ENCODE measurements around the gene ZNF90. TPM values are rescaled to one million over a fixed set of nuclear protein-coding genes. Genes with fewer than 3 reads are reported as not detected.

ZNF90 gene
- total and polyA plus RNA-seq, 2 of the 4 experiments (the other 2 are of a cell fraction), result 0.36 to 0.38 TPM

- Histone ChIP-seq H2AK9ac (replicated peaks; ENCODE audit: low read depth, low read length, poor library complexity) (no peak overlapping the region), H3K4me2 (ENCODE audit: low read depth, low read length) (no peak overlapping the region), H3K4me1 (ENCODE audit: control insufficient read depth, insufficient read depth, low read length) (no peaks in the 10 kb centered on the region), H3K27me3 (ENCODE audit: control insufficient read depth, insufficient read depth, low read length) (no peaks in the 10 kb centered on the region), H3K79me1 (ENCODE audit: low read depth in 1 of 2, low read length in 2 of 2) (no peaks in the 10 kb centered on the region), H3K9me1 (ENCODE audit: insufficient read depth, low read length) (no peaks in the 10 kb centered on the region), H3K23ac (ENCODE audit: low read depth, low read length) (no peak overlapping the region), H3K18ac (ENCODE audit: low read depth, low read length) (no peak overlapping the region), H2BK5ac (ENCODE audit: low read depth, low read length, poor library complexity, severe bottlenecking) (no peak overlapping the region), H3K4ac (ENCODE audit: low read depth, low read length) (no peak overlapping the region), H4K8ac (ENCODE audit: low read depth in 2 of 2, low read length in 2 of 2) (no peak overlapping the region), H2BK15ac (ENCODE audit: low read depth, low read length) (no peak overlapping the region), H3K9me3 (ENCODE audit: control insufficient read depth, insufficient read depth, low read length) (no peaks in the 10 kb centered on the region), H4K91ac (ENCODE audit: insufficient read depth, low read depth, low read length) (no peak overlapping the region), H2BK120ac (ENCODE audit: low read depth, low read length) (no peak overlapping the region), H2BK20ac (ENCODE audit: low read depth, low read length) (no peak overlapping the region), H2AK5ac (ENCODE audit: low read depth, low read length) (no peak overlapping the region), H3K4me3 (ENCODE audit: insufficient read depth, low read depth, low read length) (no peak overlapping the region), H2AFZ (replicated peaks; ENCODE audit: low read length, poor library complexity) (no peak overlapping the region), H3K36me3 (ENCODE audit: control insufficient read depth, insufficient read depth, low read length) (peaks cover 1% of the 10 kb centered on the region; the same call in 1 of the 2 replicates), H3K9ac (ENCODE audit: low read depth, low read length) (no peak overlapping the region), H3K56ac (ENCODE audit: extremely low read depth, insufficient read depth, low read length) (no peak overlapping the region), H4K20me1 (ENCODE audit: insufficient read depth, low read length) (no peaks in the 10 kb centered on the region), H4K5ac (ENCODE audit: low read depth, low read length) (no peak overlapping the region), H3K14ac (replicated peaks; ENCODE audit: low read depth, low read length) (no peak overlapping the region), H3K27ac (ENCODE audit: insufficient read depth, low read length) (no peak overlapping the region)
- ATAC-seq (ENCODE audit: low read depth), result no peak
- WGBS, 2 experiments (ENCODE audit: extremely low coverage in 2 of 2, insufficient read length in 1 of 2), result 100% methylated on average over 1 of the region's 6 CpGs; no CpG with 5 or more reads in 1 of the 2 experiments
- dilution Hi-C loops (cut with HindIII; ENCODE audit: low sequenced_read_pairs, unreplicated experiment), result no loop called here
- CTCF ChIA-PET, result no interaction called here
- POLR2A ChIA-PET (ENCODE audit: unreplicated experiment), result no interaction called here
- in situ Hi-C loops (cut with MboI; ENCODE audit: low sequenced_read_pairs), result no loop called here
- BruUV-seq (replicated peaks), result no TSS peak
- no peak for DNase-seq
- intact Hi-C loops (cut with micrococcal nuclease), result no loop called here
- no peak for TF ChIP-seq BHLHE40 (IDR thresholded peaks at IDR 0.05; ENCODE audit: low read depth, low read length)
- no peak for TF ChIP-seq POLR2A (IDR thresholded peaks at IDR 0.05; ENCODE audit: low read depth, low read length)
- no peak for TF ChIP-seq SMC3 (IDR thresholded peaks at IDR 0.05; ENCODE audit: low read depth, low read length)
- no peak for TF ChIP-seq NFE2L2 (IDR thresholded peaks at IDR 0.05; ENCODE audit: low read depth, low read length)
- no peak for TF ChIP-seq MAFK (IDR thresholded peaks at IDR 0.05; ENCODE audit: low read depth, low read length)
- TF ChIP-seq RAD21 (IDR thresholded peaks at IDR 0.05; ENCODE audit: low read length), result no peak
- no peak for TF ChIP-seq USF2 (IDR thresholded peaks at IDR 0.05; ENCODE audit: low read depth, low read length)
- no peak for TF ChIP-seq MXI1 (IDR thresholded peaks at IDR 0.05; ENCODE audit: borderline replicate concordance, low read depth, low read length)
- no peak for TF ChIP-seq CTCF (conservative IDR thresholded peaks at IDR 0.05; ENCODE audit: low read depth, low read length)
- no peak for TF ChIP-seq RFX5 (IDR thresholded peaks at IDR 0.05; ENCODE audit: low read depth, low read length)
- TF ChIP-seq CEBPB (IDR thresholded peaks at IDR 0.05; ENCODE audit: low read depth, low read length), result no peak
Measured at GRCh38 chr19:20028611-20029010, 49.2 kb upstream of the ZNF90 start.
